GM21723 (cell line): ENCODE results near the gene MAP4K2.
A peak's percentile ranks its signal among the peaks of the same experiment; 100 is the strongest.

Source experiments
- ATAC-seq: cut with Tn5 transposase; IDR thresholded peaks from one replicate; pipeline ENCODE4 v1.9.1; 2021; ENCODE audit warnings: mild to moderate bottlenecking, moderate library complexity; ENCODE audit not compliant: unreplicated experiment

Gene MAP4K2

GRCh38 chr11:64757549-64758329, 45.3 kb downstream of the MAP4K2 start:
- no peak for ATAC-seq

GRCh38 chr11:64755681-64756361, 47.2 kb downstream of the MAP4K2 start:
- no peak for ATAC-seq

- no peak for ATAC-seq
Measured at GRCh38 chr11:64754919-64755662, 47.9 kb downstream of the MAP4K2 start.

- ATAC-seq = no peak
Measured at GRCh38 chr11:64754124-64754918, 48.7 kb downstream of the MAP4K2 start.

- no peak for ATAC-seq
Measured at GRCh38 chr11:64753380-64754123, 49.5 kb downstream of the MAP4K2 start.

GRCh38 chr11:64753019-64753379, 50.0 kb downstream of the MAP4K2 start:
- ATAC-seq = no peak

GRCh38 chr11:64752175-64752970, 50.6 kb downstream of the MAP4K2 start:
- no peak for ATAC-seq

- ATAC-seq = no peak
Measured at GRCh38 chr11:64751580-64751979, 51.4 kb downstream of the MAP4K2 start.

GRCh38 chr11:64751136-64751535, 51.9 kb downstream of the MAP4K2 start:
- no peak for ATAC-seq

GRCh38 chr11:64750361-64751054, 52.5 kb downstream of the MAP4K2 start:
- no peak for ATAC-seq

- no peak for ATAC-seq
Measured at GRCh38 chr11:64747961-64748665, 54.9 kb downstream of the MAP4K2 start.

- no peak for ATAC-seq
Measured at GRCh38 chr11:64746486-64746885, 56.5 kb downstream of the MAP4K2 start.

GRCh38 chr11:64745521-64746328, 57.3 kb downstream of the MAP4K2 start:
- peak; percentile 44 for ATAC-seq

GRCh38 chr11:64745189-64745520, 57.9 kb downstream of the MAP4K2 start:
- no peak for ATAC-seq

- ATAC-seq = no peak
Measured at GRCh38 chr11:64744544-64745188, 58.3 kb downstream of the MAP4K2 start.

- ATAC-seq = no peak
Measured at GRCh38 chr11:64743591-64744543, 59.1 kb downstream of the MAP4K2 start, which contains the start of gene RASGRP2. RASGRP2 (minus strand) TSS chr11:64744142; CDS start chr11:64742866, 1,276 bp downstream.
